ENCODE measurements around the gene KDM2A.
A peak's percentile ranks its signal among the peaks of the same experiment; 100 is the strongest.

The KDM2A gene

DNA sequence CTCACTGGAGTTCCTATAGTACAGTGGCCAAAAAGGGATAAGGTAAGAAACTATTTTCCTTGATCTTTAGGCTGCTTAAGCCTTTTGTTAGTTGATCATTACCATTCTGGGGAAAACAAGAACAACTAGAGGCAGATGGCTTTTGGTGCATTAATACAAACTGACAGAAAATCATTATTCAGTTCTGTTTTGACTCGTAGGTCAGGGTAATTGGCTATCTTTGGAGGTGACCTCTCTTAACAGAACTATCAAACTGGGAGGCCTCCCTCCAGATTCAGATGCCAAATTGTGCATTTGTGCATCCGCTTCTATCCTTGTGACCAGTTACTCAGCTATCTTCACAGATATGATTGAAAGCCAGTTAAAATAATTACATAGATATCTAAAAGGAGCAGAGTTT lies 124.0 kb downstream of the KDM2A start:
- Histone ChIP-seq H3K4me3 (no peak overlapping the region), H3K4me1 (peaks cover 37% of the 10 kb centered on the region), H3K4me2 (peak overlapping the region; percentile 94; the same call in 1 of the 2 replicates), H4K20me1 (peaks cover 86% of the 10 kb centered on the region), H3K9me3 (no peaks in the 10 kb centered on the region), H3K9ac (peak overlapping the region; percentile 96; the same call in 1 of the 2 replicates), H3K27me3 (no peaks in the 10 kb centered on the region), H3K27ac (no peak overlapping the region), H3K36me3 (peaks cover 59% of the 10 kb centered on the region)
- TF ChIP-seq Cebpa-rat (IDR thresholded peaks at IDR 0.05): no peak

- Histone ChIP-seq H3K27me3 (no peaks in the 10 kb centered on the region), H3K4me3 (no peak overlapping the region), H3K9ac (no peak overlapping the region), H3K4me2 (no peak overlapping the region), H3K4me1 (peaks cover 22% of the 10 kb centered on the region), H4K20me1 (peaks cover 88% of the 10 kb centered on the region), H3K36me3 (peaks cover 79% of the 10 kb centered on the region), H3K9me3 (no peaks in the 10 kb centered on the region), H3K27ac (no peak overlapping the region)
- TF ChIP-seq Cebpa-rat (IDR thresholded peaks at IDR 0.05): no peak
These were observed 126.0 kb downstream of the KDM2A start for GRCh38 chr11:67245046-67245445.

DNA sequence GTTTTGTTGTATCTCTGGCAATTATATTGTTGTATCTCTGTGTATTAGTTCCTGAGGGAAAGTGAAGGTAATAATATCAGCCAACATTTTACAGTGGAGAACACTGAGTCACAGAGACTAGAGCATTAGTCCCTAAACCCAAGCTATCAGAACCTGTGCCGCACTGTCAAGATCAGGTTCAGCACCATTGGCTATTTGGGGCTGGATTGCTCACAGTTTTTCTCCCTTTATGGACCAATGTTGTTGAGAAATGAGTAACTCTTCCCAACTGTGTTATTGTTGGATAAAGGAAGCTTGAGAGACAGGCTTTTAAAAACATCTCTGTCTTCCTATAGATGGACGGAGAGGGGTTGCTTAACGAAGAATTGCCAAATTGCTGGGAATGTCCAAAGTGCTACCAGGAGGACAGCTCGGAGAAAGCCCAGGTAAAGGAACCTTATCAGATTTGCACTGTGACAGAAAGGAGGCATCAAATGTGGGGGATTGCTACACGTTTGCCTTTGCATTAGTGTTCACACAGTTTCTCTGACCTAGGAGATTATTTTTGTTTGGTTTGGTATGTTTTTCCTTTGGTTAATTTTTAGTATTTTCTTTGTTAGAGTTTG lies 129.0 kb downstream of the KDM2A start:
- Histone ChIP-seq H3K9me3 (no peaks in the 10 kb centered on the region), H3K36me3 (peaks cover 98% of the 10 kb centered on the region), H3K9ac (no peak overlapping the region), H4K20me1 (peaks cover 93% of the 10 kb centered on the region), H3K27me3 (no peaks in the 10 kb centered on the region), H3K4me2 (no peak overlapping the region), H3K27ac (no peak overlapping the region), H3K4me1 (peaks cover under 1% of the 10 kb centered on the region; the same call in 1 of the 2 replicates), H3K4me3 (no peak overlapping the region)
- no peak for TF ChIP-seq Cebpa-rat (IDR thresholded peaks at IDR 0.05)

- H3K4me3 ChIP-seq: no peak overlapping the region
- no peaks in the 10 kb centered on the region; the same call in 1 of the 2 replicates for H3K4me1 ChIP-seq
- no peak overlapping the region for H3K27ac ChIP-seq
- peaks cover 93% of the 10 kb centered on the region for H4K20me1 ChIP-seq
- no peak for TF ChIP-seq Cebpa-rat (IDR thresholded peaks at IDR 0.05)
- peaks cover 98% of the 10 kb centered on the region for H3K36me3 ChIP-seq
- no peaks in the 10 kb centered on the region for H3K9me3 ChIP-seq
- no peak overlapping the region for H3K4me2 ChIP-seq
- no peaks in the 10 kb centered on the region for H3K27me3 ChIP-seq
- no peak overlapping the region for H3K9ac ChIP-seq
These were observed 129.6 kb downstream of the KDM2A start for GRCh38 chr11:67248653-67249052.

- Histone ChIP-seq H3K27ac (no peak overlapping the region), H3K27me3 (no peaks in the 10 kb centered on the region), H3K9me3 (no peaks in the 10 kb centered on the region), H3K4me2 (no peak overlapping the region), H3K9ac (no peak overlapping the region), H3K4me3 (no peak overlapping the region), H3K4me1 (no peaks in the 10 kb centered on the region), H4K20me1 (peaks cover 93% of the 10 kb centered on the region), H3K36me3 (peaks cover 98% of the 10 kb centered on the region)
- no peak for TF ChIP-seq Cebpa-rat (IDR thresholded peaks at IDR 0.05)
These were observed 131.3 kb downstream of the KDM2A start for GRCh38 chr11:67250059-67251043.

GRCh38 chr11:67251841-67252240 lies 132.8 kb downstream of the KDM2A start:
- Histone ChIP-seq H3K36me3 (peaks cover 98% of the 10 kb centered on the region), H3K4me3 (no peak overlapping the region), H4K20me1 (peaks cover 93% of the 10 kb centered on the region), H3K9me3 (no peaks in the 10 kb centered on the region), H3K4me1 (peaks cover 5% of the 10 kb centered on the region), H3K4me2 (no peak overlapping the region), H3K27ac (no peak overlapping the region), H3K27me3 (no peaks in the 10 kb centered on the region), H3K9ac (no peak overlapping the region)
- TF ChIP-seq Cebpa-rat (IDR thresholded peaks at IDR 0.05): no peak

GRCh38 chr11:67252831-67253239 lies 133.8 kb downstream of the KDM2A start:
- Histone ChIP-seq H3K9me3 (no peaks in the 10 kb centered on the region), H3K4me1 (peaks cover 13% of the 10 kb centered on the region), H3K4me2 (no peak overlapping the region), H3K9ac (no peak overlapping the region), H3K27me3 (no peaks in the 10 kb centered on the region), H3K4me3 (no peak overlapping the region), H3K27ac (no peak overlapping the region), H3K36me3 (peaks cover 95% of the 10 kb centered on the region), H4K20me1 (peaks cover 91% of the 10 kb centered on the region)
- TF ChIP-seq Cebpa-rat (IDR thresholded peaks at IDR 0.05): no peak

GRCh38 chr11:67253872-67254624 lies 135.0 kb downstream of the KDM2A start:
- H4K20me1 ChIP-seq: peaks cover 80% of the 10 kb centered on the region
- H3K27me3 ChIP-seq: no peaks in the 10 kb centered on the region
- no peaks in the 10 kb centered on the region for H3K9me3 ChIP-seq
- H3K4me3 ChIP-seq: no peak overlapping the region
- H3K36me3 ChIP-seq: peaks cover 83% of the 10 kb centered on the region
- 0 out of 2 replicates have a peak overlapping the region, but pooled peaks have one; percentile 19 for H3K9ac ChIP-seq
- H3K4me2 ChIP-seq: no peak overlapping the region
- TF ChIP-seq Cebpa-rat (IDR thresholded peaks at IDR 0.05): no peak
- H3K4me1 ChIP-seq: peaks cover 13% of the 10 kb centered on the region
- no peak overlapping the region for H3K27ac ChIP-seq

GRCh38 chr11:67254798-67255197 lies 135.7 kb downstream of the KDM2A start:
- H4K20me1 ChIP-seq: peaks cover 75% of the 10 kb centered on the region
- peaks cover 13% of the 10 kb centered on the region for H3K4me1 ChIP-seq
- H3K27ac ChIP-seq: no peak overlapping the region
- H3K9ac ChIP-seq: peak overlapping the region; percentile 19; the same call in 1 of the 2 replicates
- TF ChIP-seq Cebpa-rat (IDR thresholded peaks at IDR 0.05): no peak
- 0 out of 2 replicates have a peak, but pooled peaks cover 3% of the 10 kb centered on the region for H3K27me3 ChIP-seq
- H3K36me3 ChIP-seq: peaks cover 75% of the 10 kb centered on the region
- H3K9me3 ChIP-seq: no peaks in the 10 kb centered on the region
- H3K4me2 ChIP-seq: no peak overlapping the region
- H3K4me3 ChIP-seq: no peak overlapping the region
